H1 (cell line): ENCODE measurements around the gene MTAP. TPM values are rescaled to one million over a fixed set of nuclear protein-coding genes. Genes with fewer than 3 reads are reported as not detected.

ENCODE experiments used
- CTCF ChIA-PET: fragments of 300-600 bp; sonication (Branson Sonifier 250); formaldehyde crosslinking; loops from one replicate; lab custom pipeline; 2021; ENCODE audit not compliant: partially characterized antibody; lab: Charles Lee
- POLR2A ChIA-PET: fragments of 300-600 bp; sonication (Branson Sonifier 250); formaldehyde crosslinking; loops from one replicate; lab custom pipeline; 2021; ENCODE audit warnings: inconsistent platforms; ENCODE audit not compliant: partially characterized antibody; lab: Charles Lee
- DNase-seq, 2 experiments: peaks; one replicate each; pipeline versions ENCODE4 v3.0.0 to v3.0.0-alpha.2; 2010 to 2022; ENCODE audit warnings: low spot score in 2 of 2, low read depth in 1 of 2, mixed read lengths in 1 of 2
- FAIRE-seq: peaks from 2 replicates; lab custom pipeline; 2011; peaks lifted over from hg19 to GRCh38; lab: Jason Lieb, UNC
- H2AFZ ChIP-seq: 2 replicates; pipeline ENCODE4 v1.8.1; 2012; ENCODE audit warnings: low read length, inconsistent platforms
- H2AK5ac ChIP-seq: 2 replicates; pipeline ENCODE4 v1.6.1; 2013; ENCODE audit warnings: low read depth, low read length
- H2BK120ac ChIP-seq: replicated peaks from 2 replicates; pipeline ENCODE3; 2013; ENCODE audit warnings: low read depth, low read length, inconsistent platforms
- H2BK12ac ChIP-seq: 2 replicates; pipeline ENCODE4 v1.6.1; 2013; ENCODE audit warnings: low read depth, low read length
- H2BK15ac ChIP-seq: 2 replicates; pipeline ENCODE4 v1.6.1; 2013; ENCODE audit warnings: low read length
- H2BK20ac ChIP-seq: 2 replicates; pipeline ENCODE4 v1.6.1; 2013; ENCODE audit warnings: low read length
- H2BK5ac ChIP-seq: 2 replicates; pipeline ENCODE4 v1.6.1; 2013; ENCODE audit warnings: low read depth, low read length
- H3K14ac ChIP-seq: 2 replicates; pipeline ENCODE4 v1.6.1; 2013; ENCODE audit warnings: inconsistent platforms; ENCODE audit not compliant: insufficient read length
- H3K18ac ChIP-seq: 2 replicates; pipeline ENCODE4 v1.6.1; 2013; ENCODE audit warnings: low read length; ENCODE audit errors: extremely low read depth
- H3K23ac ChIP-seq: 2 replicates; pipeline ENCODE4 v1.6.1; 2013; ENCODE audit warnings: inconsistent platforms; ENCODE audit not compliant: insufficient read length
- H3K23me2 ChIP-seq: 2 replicates; pipeline ENCODE4 v1.6.1; 2013; ENCODE audit warnings: low read depth, low read length
- H3K27ac ChIP-seq: 2 replicates; pipeline ENCODE4 v1.6.1; 2011; ENCODE audit warnings: low read depth, low read length, inconsistent platforms
- H3K27me3 ChIP-seq, 4 experiments: replicated peaks in 1 of 4; 1 replicate in 1 of 4; 2 replicates in 3 of 4; pipeline versions ENCODE4 v1.6.1 to v1.8.1; 2011 to 2013; ENCODE audit warnings: low read length in 3 of 4, mild to moderate bottlenecking in 3 of 4, inconsistent platforms in 2 of 4, mixed read lengths in 2 of 4, moderate library complexity in 1 of 4; ENCODE audit not compliant: control insufficient read depth in 3 of 4, insufficient read depth in 3 of 4; ENCODE audit errors: extremely low read depth in 1 of 4
- H3K36me3 ChIP-seq, 4 experiments: 2 replicates each; pipeline versions ENCODE4 v1.6.1 to v1.8.1; 2011 to 2013; ENCODE audit warnings: mild to moderate bottlenecking in 4 of 4, low read length in 3 of 4, moderate library complexity in 2 of 4, control low read depth in 1 of 4, inconsistent platforms in 1 of 4; ENCODE audit not compliant: insufficient read depth in 4 of 4, control insufficient read depth in 2 of 4
- H3K4ac ChIP-seq: replicated peaks from 2 replicates; pipeline ENCODE3; 2013; ENCODE audit warnings: low read length, low read depth, mixed read lengths, inconsistent platforms; ENCODE audit not compliant: insufficient read length
- H3K4me1 ChIP-seq, 4 experiments: replicated peaks in 1 of 4; 1 replicate in 1 of 4; 2 replicates in 3 of 4; pipeline versions ENCODE4 v1.6.1 to v1.8.1; 2011 to 2013; ENCODE audit warnings: low read length in 3 of 4, inconsistent platforms in 2 of 4, mixed read lengths in 1 of 4; ENCODE audit not compliant: insufficient read depth in 4 of 4, control insufficient read depth in 3 of 4
- H3K4me2 ChIP-seq, 2 experiments: 2 replicates each; pipeline versions ENCODE4 v1.6.1 to v1.8.1; 2011 to 2013; ENCODE audit warnings: low read depth in 2 of 2, low read length in 2 of 2, control low read depth in 1 of 2, inconsistent platforms in 1 of 2, mild to moderate bottlenecking in 1 of 2; ENCODE audit not compliant: insufficient read depth in 1 of 2
- H3K4me3 ChIP-seq, 4 experiments: fragments of 200-600, 300-600 bp in 1 of 4; sonication (generic), shearing (Covaris generic), sonication (Bioruptor Twin) in 1 of 4; 2 replicates each; pipeline versions ENCODE4 v1.5.1 to v1.8.1; 2011 to 2016; ENCODE audit warnings: low read length in 4 of 4, low read depth in 3 of 4, control low read depth in 2 of 4, inconsistent platforms in 2 of 4, mild to moderate bottlenecking in 2 of 4, mixed read lengths in 1 of 4, moderate library complexity in 1 of 4; ENCODE audit not compliant: insufficient read depth in 2 of 4; ENCODE audit errors: extremely low read depth in 1 of 4
- H3K56ac ChIP-seq: replicated peaks from 2 replicates; pipeline ENCODE3; 2013; ENCODE audit warnings: low read depth, mild to moderate bottlenecking, mixed read lengths, low read length, inconsistent platforms; ENCODE audit not compliant: insufficient read length
- H3K79me1 ChIP-seq: 2 replicates; pipeline ENCODE4 v1.6.1; 2013; ENCODE audit warnings: low read depth, low read length, control low read depth
- H3K79me2 ChIP-seq, 2 experiments: 2 replicates each; pipeline versions ENCODE4 v1.6.1 to v1.8.1; 2012 to 2013; ENCODE audit warnings: low read length in 2 of 2, mild to moderate bottlenecking in 2 of 2, inconsistent platforms in 1 of 2; ENCODE audit not compliant: insufficient read depth in 2 of 2, control insufficient read depth in 1 of 2
- H3K9ac ChIP-seq, 4 experiments: replicated peaks in 1 of 4; 1 replicate in 1 of 4; 2 replicates in 3 of 4; pipeline versions ENCODE4 v1.6.1 to v1.8.1; 2011 to 2013; ENCODE audit warnings: low read depth in 3 of 4, low read length in 3 of 4, control low read depth in 2 of 4, mild to moderate bottlenecking in 2 of 4, moderate library complexity in 2 of 4, inconsistent platforms in 1 of 4; ENCODE audit errors: extremely low read depth in 1 of 4
- H3K9me3 ChIP-seq, 2 experiments: 2 replicates each; pipeline versions ENCODE4 v1.6.1 to v1.8.1; 2012 to 2013; ENCODE audit warnings: mild to moderate bottlenecking in 2 of 2, moderate library complexity in 2 of 2, control low read depth in 1 of 2, inconsistent platforms in 1 of 2, low read depth in 1 of 2, low read length in 1 of 2, mixed read lengths in 1 of 2; ENCODE audit not compliant: insufficient read depth in 2 of 2
- H4K20me1 ChIP-seq, 2 experiments: replicated peaks in 1 of 2; 2 replicates each; pipeline versions ENCODE3 to v1.8.1; 2011 to 2013; ENCODE audit warnings: inconsistent platforms in 2 of 2, low read length in 2 of 2, mild to moderate bottlenecking in 1 of 2; ENCODE audit not compliant: insufficient read depth in 2 of 2, control insufficient read depth in 1 of 2
- H4K5ac ChIP-seq: 2 replicates; pipeline ENCODE4 v1.6.1; 2013; ENCODE audit warnings: low read length, low read depth, mixed read lengths, inconsistent platforms; ENCODE audit not compliant: insufficient read length
- H4K8ac ChIP-seq: 2 replicates; pipeline ENCODE4 v1.8.0; 2013; ENCODE audit warnings: mild to moderate bottlenecking, moderate library complexity, low read length, inconsistent platforms; ENCODE audit not compliant: insufficient read depth; ENCODE audit errors: extremely low read depth
- H4K91ac ChIP-seq: replicated peaks from 2 replicates; pipeline ENCODE3; 2013; ENCODE audit warnings: low read length, mixed read lengths, inconsistent platforms; ENCODE audit not compliant: insufficient read length
- ASH2L ChIP-seq: fragments of 200-600, 300-600 bp; sonication (generic); IDR thresholded peaks from one replicate; pipeline ENCODE4 v1.7.1; 2017; ENCODE audit warnings: low read length
- BRCA1 ChIP-seq: IDR thresholded peaks from 2 replicates; pipeline ENCODE4 v1.6.1; 2012; ENCODE audit warnings: low read depth, low read length, improper control_type of control experiment
- EP300 ChIP-seq, 2 experiments: IDR thresholded peaks; 1 replicate in 1 of 2; 2 replicates in 1 of 2; pipeline ENCODE4 v1.6.1; 2011 to 2012; ENCODE audit warnings: low read depth in 2 of 2, low read length in 2 of 2, mild to moderate bottlenecking in 2 of 2, borderline replicate concordance in 1 of 2, inconsistent platforms in 1 of 2, moderate library complexity in 1 of 2
- GTF2F1 ChIP-seq: IDR thresholded peaks from 2 replicates; pipeline ENCODE4 v1.6.1; 2012; ENCODE audit warnings: low read depth, low read length, improper control_type of control experiment, borderline replicate concordance
- MAFK ChIP-seq: IDR thresholded peaks from 2 replicates; pipeline ENCODE4 v1.6.1; 2012; ENCODE audit warnings: low read depth, mild to moderate bottlenecking, improper control_type of control experiment, low read length
- POU5F1 ChIP-seq: IDR thresholded peaks from 2 replicates; pipeline ENCODE4 v1.6.1; 2011; ENCODE audit warnings: low read depth, mild to moderate bottlenecking, low read length, moderate library complexity
- RAD21 ChIP-seq, 2 experiments: IDR thresholded peaks in 1 of 2; conservative IDR thresholded peaks in 1 of 2; 2 replicates each; pipeline ENCODE4 v1.6.1; 2011; ENCODE audit warnings: low read depth in 2 of 2, low read length in 2 of 2, improper control_type of control experiment in 1 of 2, inconsistent platforms in 1 of 2, mild to moderate bottlenecking in 1 of 2, moderate library complexity in 1 of 2
- SAP30 ChIP-seq: fragments of 300-600 bp; sonication (generic); IDR thresholded peaks from 2 replicates; pipeline ENCODE4 v1.7.1; 2012; ENCODE audit warnings: low read length, moderate library complexity, mild to moderate bottlenecking, inconsistent platforms; ENCODE audit not compliant: insufficient read depth, insufficient replicate concordance
- SP2 ChIP-seq: IDR thresholded peaks from 2 replicates; pipeline ENCODE4 v1.6.1; 2012; ENCODE audit warnings: mild to moderate bottlenecking, low read length, inconsistent platforms
- TBP ChIP-seq: IDR thresholded peaks from 2 replicates; pipeline ENCODE4 v1.6.1; 2011; ENCODE audit warnings: low read depth, low read length, improper control_type of control experiment
- TCF12 ChIP-seq: IDR thresholded peaks from 2 replicates; pipeline ENCODE4 v1.6.1; 2011; ENCODE audit warnings: low read depth, mild to moderate bottlenecking, low read length
- WGBS, 2 experiments: shearing (Covaris generic) in 1 of 2; methylation state at CpG; one replicate each; pipeline versions ENCODE4 v1.1.6 to v1.1.7; 2013 to 2015; ENCODE audit warnings: low lambda C conversion rate in 2 of 2, mixed read lengths in 2 of 2, inconsistent platforms in 1 of 2, low coverage in 1 of 2, missing lambda C conversion rate in 1 of 2; ENCODE audit not compliant: insufficient replicate concordance in 2 of 2, insufficient coverage in 1 of 2, insufficient read length in 1 of 2; ENCODE audit errors: extremely low coverage in 1 of 2, missing lambda C conversion rate in 1 of 2; 5-methylcytosine and 5-hydroxymethylcytosine counted together
- polyA plus RNA-seq, 7 experiments: library from polyadenylated mRNA; depleted of rRNA in 3 of 7; stranded (reverse) in 5 of 7; unstranded in 2 of 7; fragments of >200 nt in 5 of 7; fragments of 200-250 nt in 2 of 7; gene quantifications; 1 replicate in 5 of 7; 2 replicates in 1 of 7; 4 replicates in 1 of 7; pipeline versions ENCODE4 v1.2.1 to v1.2.3, GENCODE V29; 2011 to 2013; ENCODE audit warnings: missing spikeins in 2 of 7, mixed read lengths in 2 of 7
- total RNA-seq: library from RNA; stranded (reverse); fragmentation: NEBNext Ultra II Directional; extraction: Animal tissue kit (Norgen Biotek cat#: 25700); gene quantifications from 2 replicates; pipeline ENCODE4 v1.2.1, GENCODE V29; 2021
- TF ChIP-seq, protein P1 (sequence below): IDR thresholded peaks from 2 replicates; pipeline ENCODE4 v1.6.1; 2012; ENCODE audit warnings: inconsistent platforms

MTAP gene
- total and polyA plus RNA-seq, 2 of the 8 experiments (the other 6 are each of a cell fraction or from before 2014, with no cell fraction given): 16.4 to 100 TPM

DNA sequence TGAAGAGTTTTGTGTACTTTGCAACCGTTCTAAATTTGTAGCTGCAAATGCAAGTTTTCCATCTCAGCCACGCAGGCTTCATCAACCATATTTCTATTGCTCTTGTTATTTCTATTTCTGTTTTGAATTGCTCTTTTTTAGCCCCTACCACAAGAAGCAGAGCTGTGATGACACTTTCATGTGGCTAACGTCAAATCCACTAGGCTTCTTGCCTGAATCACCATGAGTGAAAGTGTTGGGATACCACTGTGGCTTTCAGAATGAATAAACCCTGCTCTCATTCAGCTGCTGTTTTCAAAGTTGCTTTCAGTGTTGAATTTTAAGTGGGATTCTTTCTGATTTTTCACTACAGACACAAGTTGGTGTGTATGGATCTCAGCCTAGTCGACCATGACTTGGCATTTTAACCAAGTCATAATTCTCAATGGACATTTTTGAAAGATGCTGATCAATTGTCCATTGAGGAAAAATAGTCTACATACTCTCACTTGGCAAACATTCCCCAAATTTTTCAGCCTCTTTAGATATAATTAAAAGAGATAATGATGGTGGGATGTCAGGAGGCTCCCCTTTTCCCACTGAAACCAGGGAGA is 41.0 kb upstream of the MTAP start:
- Histone ChIP-seq H2BK12ac (no peak overlapping the region), H2BK120ac (no peak overlapping the region), H2BK5ac (no peak overlapping the region), H4K91ac (no peak overlapping the region), H3K9ac (no peak overlapping the region), H3K27ac (no peak overlapping the region), H3K36me3 (no peaks in the 10 kb centered on the region), H2AK5ac (no peak overlapping the region), H3K9me3 (no peaks in the 10 kb centered on the region), H2AFZ (no peak overlapping the region), H4K5ac (no peak overlapping the region), H3K23me2 (no peaks in the 10 kb centered on the region), H3K79me2 (no peaks in the 10 kb centered on the region), H3K4ac (no peak overlapping the region), H2BK15ac (no peak overlapping the region), H3K56ac (no peak overlapping the region), H2BK20ac (no peak overlapping the region), H3K79me1 (no peaks in the 10 kb centered on the region), H3K4me1 (no peaks in the 10 kb centered on the region), H3K23ac (no peak overlapping the region), H3K27me3 (peaks cover 9 to 43% (median 24%) of the 10 kb centered on the region in 4 experiments), H3K14ac (no peak overlapping the region), H3K18ac (no peak overlapping the region), H3K4me3 (no peak overlapping the region), H4K8ac (no peak overlapping the region), H3K4me2 (no peak overlapping the region), H4K20me1 (no peaks in the 10 kb centered on the region)
- ChIA-PET CTCF (no interaction called here), POLR2A (no interaction called here)
- FAIRE-seq (no peak), DNase-seq (no peak)
- 82% methylated on average over 4 of the region's 4 CpGs; no CpG with 5 or more reads in 1 of the 2 experiments for WGBS, 2 experiments
- TF ChIP-seq TBP: no peak
- TF ChIP-seq GTF2F1: no peak
- no peak for TF ChIP-seq TCF12
- no peak for TF ChIP-seq MAFK
- no peak for TF ChIP-seq SAP30
- TF ChIP-seq BRCA1: no peak
- TF ChIP-seq, protein P1, sequence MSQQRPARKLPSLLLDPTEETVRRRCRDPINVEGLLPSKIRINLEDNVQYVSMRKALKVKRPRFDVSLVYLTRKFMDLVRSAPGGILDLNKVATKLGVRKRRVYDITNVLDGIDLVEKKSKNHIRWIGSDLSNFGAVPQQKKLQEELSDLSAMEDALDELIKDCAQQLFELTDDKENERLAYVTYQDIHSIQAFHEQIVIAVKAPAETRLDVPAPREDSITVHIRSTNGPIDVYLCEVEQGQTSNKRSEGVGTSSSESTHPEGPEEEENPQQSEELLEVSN: no peak
- no peak for TF ChIP-seq POU5F1
- TF ChIP-seq EP300 (IDR thresholded peaks at IDR 0.05; ENCODE audit: borderline replicate concordance in 1 of 2, low read depth in 2 of 2, low read length in 2 of 2): no peak
- no peak for TF ChIP-seq SP2
- no peak for TF ChIP-seq RAD21 (IDR thresholded peaks at IDR 0.05 in 1 of 2, conservative IDR thresholded peaks at IDR 0.05 in 1 of 2; ENCODE audit: low read depth in 2 of 2, low read length in 2 of 2)
- no peak for TF ChIP-seq ASH2L
